Fibroblast of skin of abdomen (primary cell): ENCODE data around the gene RANBP3L.

Experiments
- DNase-seq: peaks from one replicate; pipeline ENCODE4 v3.0.0-alpha.2; 2013

RANBP3L gene

DNA sequence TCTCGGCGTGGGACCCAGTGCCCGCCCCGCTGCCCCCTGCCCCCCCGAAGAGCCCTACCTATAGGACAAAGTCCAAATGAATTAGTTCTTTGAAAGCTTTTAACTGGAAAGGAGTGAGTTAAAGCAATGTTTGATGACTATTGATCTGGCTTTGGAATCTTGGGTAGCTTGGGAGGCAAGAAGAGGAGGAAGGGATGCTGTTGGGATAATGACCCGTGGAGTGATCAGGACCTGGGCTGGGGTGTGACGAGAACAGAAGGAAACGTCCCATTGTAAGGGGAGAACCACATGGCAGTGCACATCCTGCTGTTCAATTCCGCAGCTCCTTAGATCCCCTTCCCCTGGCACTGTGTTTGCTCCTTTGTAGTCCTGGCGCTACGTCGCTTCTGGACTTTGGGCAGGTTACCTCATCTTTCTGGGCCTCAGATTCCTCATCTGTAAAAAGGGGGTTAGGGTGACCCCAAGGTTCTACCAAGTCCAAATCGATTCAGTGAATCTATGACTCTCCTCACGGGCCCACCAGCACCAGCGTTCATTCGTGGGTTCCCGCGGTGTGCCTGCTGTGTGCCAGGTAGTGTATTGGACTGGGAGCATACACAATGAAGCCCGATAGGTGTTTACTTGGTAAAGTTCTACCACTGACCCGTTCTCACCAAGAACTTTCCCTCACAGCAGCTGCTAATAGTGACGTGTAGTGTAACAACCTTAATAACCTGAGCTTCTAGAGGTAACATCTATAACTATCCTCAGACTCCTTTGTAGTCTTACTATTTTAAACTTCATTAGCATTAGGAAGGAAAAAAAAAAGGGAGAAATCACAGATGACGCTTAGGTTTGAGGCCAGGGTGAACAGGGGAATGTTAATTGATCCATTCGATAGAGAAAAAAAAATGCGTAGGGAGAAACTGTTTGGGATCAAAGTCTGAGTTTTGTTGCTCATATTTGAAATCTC lies 58.9 kb downstream of the RANBP3L start:
- DNase-seq: no peak

DNA sequence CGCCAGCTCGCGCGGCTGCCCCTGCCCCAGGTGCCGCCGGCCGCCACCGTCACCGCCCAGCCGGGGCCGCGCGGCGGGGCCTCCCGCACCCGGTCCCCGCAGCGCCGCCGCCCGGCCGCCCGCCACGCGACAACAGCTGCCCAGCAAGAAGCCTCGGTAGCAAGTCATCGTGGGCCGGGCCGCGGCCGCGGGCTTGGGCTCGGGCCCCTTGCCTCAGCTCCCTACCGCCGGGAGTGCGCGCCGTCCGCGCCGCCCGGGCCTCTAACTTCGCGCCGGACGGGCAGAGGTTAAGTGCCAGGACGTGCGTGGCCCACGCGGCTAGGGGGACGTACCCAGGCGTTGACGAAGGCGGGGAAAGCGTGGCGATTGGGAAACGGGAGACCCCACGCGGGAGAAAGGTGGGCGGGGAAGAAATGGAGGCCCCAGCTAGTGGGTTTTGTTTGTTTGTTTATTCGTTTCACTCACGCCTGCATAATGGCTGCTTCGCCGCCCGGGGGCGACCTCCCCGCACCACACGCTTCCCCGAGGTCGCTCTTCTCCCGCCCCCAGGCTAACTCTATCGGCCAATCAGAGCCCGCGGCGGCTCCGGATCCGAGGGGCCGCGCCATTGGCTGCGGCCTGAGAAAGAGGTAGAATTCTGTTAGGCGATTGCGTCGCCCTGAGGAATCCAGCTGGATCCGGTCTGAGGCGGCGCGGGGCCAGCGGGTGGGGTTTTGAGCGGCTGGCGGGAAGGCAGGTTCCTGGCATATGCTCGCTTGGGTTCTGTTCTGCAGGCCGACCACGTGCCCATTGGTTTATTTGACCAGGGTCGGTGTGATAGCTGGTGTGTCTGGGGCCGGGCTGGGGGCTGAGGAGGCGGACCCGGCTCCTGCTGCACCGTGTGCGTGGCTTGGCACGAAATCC lies 59.8 kb downstream of the RANBP3L start, which contains the start of gene NADK2:
Gene NADK2, minus strand, starts transcription at position 295 of the 903 bp plus-strand sequence. Its CDS starts 127 bp downstream, at position 168.
- peak; percentile 97 for DNase-seq

DNA sequence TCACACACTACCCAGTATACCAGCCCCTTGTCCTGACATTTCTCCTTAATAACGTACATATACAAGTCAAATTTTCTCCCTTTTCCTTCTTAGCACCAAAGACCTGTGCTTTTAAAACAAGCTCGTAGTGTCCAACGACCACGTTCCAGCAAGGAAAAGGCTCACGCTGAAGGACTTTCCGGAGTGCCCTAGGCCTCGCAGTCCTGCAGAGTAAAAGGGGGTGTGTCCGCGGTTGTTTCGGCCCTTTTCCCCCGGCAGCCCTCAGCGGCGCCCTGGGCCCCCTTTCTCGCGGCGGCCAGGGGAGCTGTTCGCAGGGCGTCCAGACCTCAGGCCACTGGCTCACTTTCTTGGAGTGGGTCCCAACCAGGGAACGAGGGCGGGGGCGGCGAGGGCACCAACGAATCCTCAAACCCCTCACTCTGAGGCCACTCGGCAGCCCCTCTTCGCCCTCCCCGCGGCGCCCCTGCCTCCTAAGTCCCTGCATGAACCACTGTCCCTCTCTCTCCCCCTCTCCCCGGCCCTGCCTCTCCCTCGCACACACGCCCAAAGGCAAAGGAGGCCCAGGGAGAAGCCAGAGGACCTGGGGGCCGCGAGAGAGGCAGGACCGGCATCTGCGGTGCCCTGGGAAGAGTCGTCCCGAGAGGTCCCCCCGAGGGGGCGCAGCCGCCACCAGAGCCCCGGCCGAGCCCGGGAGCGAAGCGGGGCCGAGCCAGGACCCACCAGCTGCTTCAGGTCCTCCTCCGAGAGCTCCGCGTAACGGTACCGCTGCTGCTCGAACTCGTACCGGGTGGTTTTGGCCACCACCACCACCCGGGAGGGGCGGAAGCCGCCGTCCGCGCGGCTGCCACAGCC lies 60.7 kb downstream of the RANBP3L start:
- DNase-seq: peak; percentile 52

DNA sequence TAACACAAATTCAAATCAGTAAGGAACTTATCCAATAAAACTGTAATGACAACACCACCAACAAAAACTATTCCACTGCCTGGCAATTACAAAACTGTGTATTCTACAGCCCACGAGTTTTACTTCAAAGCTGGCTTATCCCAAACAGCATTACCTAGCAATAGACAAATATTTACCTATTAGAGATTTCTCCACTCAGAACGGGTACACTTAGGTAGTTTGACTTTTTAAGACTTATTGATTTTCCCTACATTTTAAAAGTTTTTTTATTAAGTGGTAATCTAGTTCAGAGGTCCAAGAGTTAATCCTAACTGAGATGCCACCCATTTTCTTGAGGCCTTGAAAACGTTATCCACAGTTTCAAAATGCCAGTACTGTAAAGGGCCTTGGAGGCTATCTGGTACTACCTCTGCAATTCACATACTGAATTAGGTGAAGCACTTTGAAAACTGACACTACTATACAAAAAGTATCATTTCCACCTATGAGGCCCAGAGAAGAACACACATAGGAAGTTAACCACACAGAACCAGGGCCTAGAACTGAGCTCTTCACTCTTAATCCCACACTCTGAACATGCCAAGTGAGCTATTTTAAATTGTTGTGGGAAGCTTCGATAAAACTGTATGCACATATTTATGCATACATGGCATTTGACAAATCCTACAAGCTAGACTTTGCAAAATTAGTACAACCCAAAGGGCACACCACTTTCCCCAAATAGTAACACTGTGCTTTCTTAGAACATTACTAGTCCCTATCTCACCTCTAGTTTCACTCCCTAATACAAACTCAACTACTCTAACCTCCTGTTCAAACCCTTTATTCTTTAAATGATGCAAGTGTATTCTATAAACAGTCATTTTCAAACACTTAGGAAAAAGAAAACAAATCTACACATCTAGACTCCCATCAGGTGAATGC lies 62.1 kb downstream of the RANBP3L start:
- DNase-seq: no peak

DNA sequence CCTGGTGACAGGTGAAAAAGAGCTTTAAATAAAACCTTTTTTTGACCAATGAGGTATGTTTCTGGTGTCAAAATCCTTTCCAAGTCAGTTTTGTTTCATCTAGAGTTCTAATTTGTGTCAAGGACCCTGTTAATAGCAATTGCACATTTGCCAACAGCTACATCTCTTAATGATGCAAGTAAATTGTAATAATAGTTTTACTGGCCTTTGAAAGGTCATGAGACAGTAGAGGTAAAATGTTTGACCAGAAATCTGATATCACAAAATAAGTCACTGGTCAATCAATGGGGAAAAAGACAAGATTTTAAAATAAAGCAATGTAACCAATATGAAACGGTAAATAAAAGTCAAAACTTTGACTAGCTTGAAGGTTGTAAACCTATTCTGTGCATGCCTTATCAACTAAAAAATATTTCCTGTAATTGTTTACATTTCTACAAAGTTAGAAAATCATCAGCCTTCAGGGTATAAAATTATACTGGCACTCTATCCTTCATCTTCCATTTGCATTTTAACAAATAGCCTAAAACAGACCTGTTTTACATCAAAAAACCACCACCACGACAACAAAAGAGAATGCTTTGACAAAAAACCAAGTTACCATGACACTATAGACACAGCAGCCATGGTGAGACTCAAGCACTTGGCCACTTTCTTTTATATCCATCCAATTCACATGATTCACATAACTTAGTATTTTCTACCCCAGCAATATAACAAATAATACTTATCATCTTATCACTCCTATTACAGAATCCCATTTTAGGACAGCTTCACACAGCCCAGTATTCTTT lies 63.0 kb downstream of the RANBP3L start:
- DNase-seq: no peak

DNA sequence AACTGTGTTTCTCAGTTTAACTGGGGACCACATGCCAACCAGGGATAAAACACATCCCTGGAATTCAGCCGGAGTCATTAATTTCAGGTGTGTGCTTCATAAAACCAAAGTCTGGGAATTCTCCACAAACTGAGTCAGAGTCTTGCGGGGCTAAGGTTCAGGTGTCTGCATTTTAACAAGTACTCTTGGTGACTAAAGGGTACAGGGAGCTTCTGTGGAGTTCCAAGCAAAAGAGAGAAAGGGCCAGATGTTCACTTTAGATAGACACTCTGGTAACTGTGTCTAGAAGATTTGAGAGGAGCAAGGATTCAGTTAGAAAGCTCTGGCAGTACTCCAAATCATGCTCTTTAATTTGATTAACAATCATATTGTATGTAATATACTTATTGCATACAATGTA lies 64.0 kb downstream of the RANBP3L start:
- no peak for DNase-seq

DNA sequence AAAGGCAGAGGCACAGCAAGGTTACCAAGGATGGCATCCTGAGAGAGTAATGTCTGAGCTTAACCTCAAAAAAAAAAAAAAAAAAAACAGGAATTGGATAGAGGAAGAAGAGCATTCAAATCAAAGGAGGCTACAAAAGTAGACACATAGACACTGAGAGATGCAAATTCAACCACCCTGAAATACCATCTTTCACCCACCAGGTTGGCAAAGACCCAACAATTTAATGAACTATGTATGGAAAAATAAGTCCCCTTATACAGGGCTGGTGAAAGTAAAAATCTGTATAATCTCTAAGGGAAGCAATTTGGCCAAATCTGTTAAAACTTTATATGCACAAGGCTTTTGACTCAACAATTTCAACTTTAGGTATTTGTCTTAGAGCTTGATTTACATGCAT lies 64.9 kb downstream of the RANBP3L start:
- no peak for DNase-seq

DNA sequence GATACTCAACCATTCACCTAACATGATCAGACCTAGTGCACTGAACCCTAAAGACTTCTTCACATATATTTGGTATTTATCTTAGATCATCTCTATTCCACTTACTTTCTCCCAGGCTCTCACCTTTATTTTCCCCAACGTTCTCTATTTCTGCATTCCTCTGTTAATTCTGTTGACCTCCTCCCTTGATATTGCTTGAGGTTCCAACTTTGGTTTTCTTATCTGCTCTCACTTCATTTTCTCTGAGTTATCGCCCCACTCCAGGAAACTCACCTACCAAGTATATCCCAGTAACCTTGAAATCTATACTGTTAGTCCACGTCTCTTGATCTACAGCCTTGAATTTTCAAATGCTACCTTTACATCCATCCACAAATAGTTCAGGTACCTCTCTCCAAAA lies 69.2 kb downstream of the RANBP3L start:
- no peak for DNase-seq

DNA sequence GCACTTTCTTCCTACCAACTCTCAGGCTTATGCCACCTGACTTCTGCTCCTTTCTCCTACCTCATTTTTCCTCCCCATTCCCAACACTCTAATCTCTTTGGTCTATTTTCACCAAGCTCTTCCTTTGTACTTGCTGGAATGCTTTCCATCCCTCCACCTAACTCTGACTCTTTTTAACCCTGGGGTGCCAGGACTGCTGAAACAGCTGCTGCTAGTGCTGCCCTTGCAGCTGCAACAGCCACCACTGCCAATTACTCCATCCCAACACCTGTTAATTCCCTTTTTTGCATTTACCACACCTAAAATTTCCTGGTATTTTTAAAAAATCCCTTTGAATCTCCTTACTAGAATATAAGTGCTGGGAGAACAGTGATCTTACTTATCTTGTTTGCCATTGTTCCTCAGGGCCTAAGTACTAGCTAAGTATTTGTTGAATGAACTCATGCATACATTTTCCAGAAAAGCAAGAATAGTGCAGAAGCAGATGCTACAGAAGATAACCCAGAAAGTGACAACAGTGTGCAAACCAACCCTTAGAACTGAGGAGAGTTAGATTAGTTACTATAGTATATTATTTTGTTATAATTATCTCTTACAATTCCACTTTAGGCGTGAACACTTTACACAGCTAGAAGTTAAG lies 71.4 kb downstream of the RANBP3L start:
- no peak for DNase-seq

DNA sequence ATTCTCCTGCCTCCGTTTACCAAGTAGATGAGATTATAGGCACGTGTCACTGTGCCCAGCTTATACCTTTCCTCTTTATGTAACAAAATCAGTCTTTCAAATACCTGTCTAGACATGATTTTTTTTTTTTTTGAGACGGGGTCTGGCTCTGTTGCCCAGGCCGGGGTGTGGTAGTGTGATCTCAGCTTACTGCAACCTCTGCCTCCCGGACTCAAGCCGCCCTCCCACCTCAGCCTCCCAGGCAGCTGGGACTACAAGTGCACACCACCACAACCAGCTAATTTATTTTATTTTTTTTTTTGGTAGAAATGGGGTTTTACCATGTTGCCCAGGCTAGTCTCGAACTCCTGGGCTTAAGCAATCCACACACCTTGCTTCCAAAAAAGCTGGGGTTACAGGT lies 73.2 kb downstream of the RANBP3L start:
- DNase-seq: no peak

DNA sequence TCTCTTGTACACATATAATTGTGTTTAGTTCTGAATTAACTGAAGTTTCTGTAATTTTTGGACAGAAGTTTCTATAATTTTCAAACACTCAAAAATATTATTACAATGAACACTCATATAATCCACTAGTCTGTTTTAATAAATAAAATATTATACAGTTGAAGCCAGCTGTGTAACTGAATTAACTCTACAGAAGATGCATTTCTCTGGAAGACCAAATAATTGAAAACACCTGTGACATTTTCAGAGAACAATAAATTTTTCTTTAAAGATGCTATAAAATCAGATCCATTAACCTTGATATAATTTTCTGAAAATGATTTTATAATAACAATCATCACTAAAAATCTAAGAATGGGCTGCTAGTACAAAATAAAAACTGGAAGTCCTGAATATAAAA lies 74.7 kb downstream of the RANBP3L start:
- no peak for DNase-seq

DNA sequence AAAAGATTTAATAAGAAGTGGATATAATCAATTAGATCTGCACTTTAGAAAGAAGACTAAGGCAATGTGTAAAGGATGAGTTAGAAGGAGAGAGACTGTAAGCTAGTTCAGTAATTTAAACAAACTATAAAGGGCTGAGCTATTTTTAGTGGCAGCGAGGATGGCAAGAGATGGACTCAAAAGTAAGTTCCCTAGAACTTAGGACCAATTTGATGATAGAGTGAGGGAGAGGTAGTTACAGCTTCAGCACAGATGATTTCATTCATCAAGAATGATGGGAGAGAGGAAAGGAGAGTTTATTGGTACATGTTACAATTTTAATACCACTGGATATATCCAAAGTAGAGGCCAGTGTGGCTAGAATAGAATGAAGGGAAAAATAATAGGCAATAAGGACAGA lies 79.1 kb downstream of the RANBP3L start:
- DNase-seq: no peak

DNA sequence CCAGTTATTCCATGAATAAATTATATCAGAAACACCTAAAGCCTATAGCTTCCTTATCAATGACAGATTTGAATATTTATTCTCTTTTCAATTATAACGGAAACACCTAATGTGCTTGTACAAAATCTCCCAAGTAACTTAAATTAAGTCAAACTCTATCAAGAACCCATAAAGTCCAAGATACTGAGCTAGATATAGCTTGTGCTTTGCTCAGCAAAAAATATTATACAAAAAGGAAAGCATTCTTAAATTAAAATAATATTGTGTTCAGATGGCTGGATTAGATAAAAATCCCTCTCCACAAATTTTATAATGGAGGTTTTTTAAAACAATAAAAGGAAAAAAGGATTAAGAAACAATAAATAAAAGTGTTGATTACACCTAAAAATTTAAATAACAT lies 83.7 kb downstream of the RANBP3L start:
- no peak for DNase-seq

DNA sequence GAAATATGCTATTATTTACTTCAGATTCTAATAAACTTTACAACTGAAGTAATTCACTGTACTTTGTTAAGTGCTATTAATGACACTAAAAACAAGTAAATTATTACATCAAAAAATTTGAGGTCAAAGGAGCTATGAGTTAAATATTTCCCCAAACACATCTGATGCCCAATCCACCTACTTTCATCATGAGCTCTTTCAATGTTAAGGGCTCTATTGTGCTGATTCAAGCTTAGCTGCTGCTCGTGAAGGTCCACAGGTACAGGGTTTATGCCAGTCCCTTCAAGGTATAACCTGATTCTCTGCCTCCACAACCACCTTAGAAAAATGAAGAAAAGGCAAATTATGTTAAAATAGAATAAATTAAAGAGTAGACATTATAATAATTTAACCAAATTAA lies 84.1 kb downstream of the RANBP3L start:
- no peak for DNase-seq

DNA sequence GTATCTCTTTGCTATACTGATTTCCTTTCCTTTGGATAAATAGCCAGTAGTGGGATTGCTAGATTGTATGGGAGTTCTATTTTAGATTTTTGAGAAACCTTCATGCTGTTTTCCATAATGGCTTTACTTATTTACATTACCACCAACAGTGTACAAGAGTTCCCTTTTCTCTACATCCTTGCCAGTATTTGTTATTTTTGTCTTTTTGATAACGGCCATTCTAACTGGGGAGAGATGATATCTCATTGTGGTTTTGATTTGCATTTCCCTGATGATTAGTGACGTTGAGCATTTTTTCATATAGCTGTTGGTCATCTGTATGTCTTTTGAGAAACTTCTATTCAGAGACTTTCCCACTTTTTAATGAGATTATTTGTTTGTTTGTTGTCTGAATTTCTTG lies 85.8 kb downstream of the RANBP3L start:
- no peak for DNase-seq

DNA sequence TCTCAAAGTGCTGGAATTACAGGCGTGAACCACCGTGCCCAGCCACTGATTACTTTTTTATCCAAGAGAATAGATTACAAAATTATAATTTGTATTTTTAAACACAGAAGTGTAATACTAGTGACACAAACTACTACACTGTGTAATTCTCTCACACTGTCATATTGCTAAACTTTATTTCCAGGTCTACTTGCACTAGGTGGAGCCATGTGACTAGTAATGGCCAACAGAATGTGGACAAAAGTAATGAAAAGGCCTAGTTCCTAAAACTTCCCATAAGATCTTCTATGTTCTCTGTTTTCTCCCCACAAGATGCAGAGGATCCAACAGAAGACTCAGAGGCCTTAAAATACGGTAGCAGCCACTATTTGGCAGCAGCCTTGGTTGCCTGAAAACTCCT lies 87.3 kb downstream of the RANBP3L start:
- DNase-seq: no peak

DNA sequence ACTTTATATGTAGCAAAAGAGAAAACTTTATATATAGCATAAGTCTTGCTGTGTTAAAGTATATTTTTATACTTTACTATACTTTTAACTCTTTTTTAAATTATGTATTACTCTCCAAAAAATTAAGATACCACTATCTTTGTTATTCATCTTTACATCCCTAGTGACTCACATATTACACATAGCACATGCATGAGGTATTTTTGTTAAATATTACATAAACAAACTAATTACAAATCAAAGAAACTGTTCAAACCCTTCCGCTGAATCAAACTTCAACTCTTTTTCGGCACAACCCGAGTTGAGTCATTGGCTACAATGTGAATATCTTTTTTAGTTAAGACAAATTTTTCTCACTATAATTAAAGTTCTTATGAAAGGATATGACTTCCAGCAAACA lies 92.0 kb downstream of the RANBP3L start:
- no peak for DNase-seq

DNA sequence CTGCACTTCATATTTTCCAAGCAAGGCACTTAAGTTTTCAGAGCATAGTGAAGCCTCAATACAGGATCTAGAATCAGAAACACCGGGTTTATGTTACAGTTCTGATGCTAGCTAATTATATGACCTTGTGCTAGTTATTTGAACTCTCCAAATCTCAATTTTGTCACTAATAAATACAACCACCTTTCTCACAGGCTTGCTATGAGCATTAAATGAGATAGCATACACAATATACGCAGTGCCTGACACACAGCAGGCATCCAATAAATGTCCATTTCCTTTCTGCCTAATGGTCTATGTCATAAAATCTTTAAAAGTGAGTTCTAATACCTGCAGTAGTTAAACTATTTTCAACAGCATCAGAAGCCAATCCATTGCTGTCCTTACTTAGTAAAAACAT lies 92.9 kb downstream of the RANBP3L start:
- no peak for DNase-seq

DNA sequence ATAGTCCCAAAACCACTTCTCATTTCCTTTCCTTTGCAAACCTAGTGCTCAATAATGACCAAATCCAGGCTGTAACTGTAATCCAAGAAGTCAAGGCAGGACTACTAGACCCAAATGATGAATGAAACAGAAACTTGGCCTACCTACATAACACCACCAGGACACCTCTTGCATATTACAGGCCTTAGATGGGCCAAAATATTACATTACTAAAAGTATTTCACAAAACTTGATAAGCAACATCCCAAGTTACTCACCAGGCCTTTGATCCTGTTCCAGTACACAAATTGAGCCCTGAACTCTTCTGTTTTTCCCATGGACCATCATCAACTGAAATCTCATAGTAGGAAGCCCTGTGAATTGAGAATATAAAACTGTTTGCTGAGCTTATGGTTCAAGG lies 94.8 kb downstream of the RANBP3L start:
- DNase-seq: no peak

DNA sequence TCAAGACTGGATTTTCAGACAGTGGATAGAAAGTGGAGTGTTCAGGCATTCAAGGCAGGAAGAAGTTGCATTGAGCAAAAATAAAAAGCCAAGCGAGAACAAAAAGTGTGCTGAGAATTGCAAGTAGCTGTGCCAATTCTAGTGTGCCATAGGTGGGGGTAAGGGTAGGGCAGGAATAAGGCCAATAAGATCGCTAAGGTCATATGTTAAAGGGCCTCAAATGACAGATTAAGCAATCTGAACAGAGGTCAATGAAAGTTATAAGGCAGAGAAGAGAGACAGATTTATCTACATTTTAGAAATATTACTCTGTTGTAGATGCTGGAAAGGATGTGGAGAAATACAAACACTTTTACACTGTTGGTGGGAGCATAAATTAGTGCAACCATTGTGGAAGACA lies 96.4 kb downstream of the RANBP3L start:
- no peak for DNase-seq
